ENCODE measurements around the gene POU2F1. TPM values are rescaled to one million over a fixed set of nuclear protein-coding genes. Genes with fewer than 3 reads are reported as not detected.
A peak's percentile ranks its signal among the peaks of the same experiment; 100 is the strongest.

The POU2F1 gene
- polyA plus RNA-seq, 1 donor (not counting 4 experiments of a cell fraction or from before 2014, with no cell fraction given), result 3.2 TPM

DNA sequence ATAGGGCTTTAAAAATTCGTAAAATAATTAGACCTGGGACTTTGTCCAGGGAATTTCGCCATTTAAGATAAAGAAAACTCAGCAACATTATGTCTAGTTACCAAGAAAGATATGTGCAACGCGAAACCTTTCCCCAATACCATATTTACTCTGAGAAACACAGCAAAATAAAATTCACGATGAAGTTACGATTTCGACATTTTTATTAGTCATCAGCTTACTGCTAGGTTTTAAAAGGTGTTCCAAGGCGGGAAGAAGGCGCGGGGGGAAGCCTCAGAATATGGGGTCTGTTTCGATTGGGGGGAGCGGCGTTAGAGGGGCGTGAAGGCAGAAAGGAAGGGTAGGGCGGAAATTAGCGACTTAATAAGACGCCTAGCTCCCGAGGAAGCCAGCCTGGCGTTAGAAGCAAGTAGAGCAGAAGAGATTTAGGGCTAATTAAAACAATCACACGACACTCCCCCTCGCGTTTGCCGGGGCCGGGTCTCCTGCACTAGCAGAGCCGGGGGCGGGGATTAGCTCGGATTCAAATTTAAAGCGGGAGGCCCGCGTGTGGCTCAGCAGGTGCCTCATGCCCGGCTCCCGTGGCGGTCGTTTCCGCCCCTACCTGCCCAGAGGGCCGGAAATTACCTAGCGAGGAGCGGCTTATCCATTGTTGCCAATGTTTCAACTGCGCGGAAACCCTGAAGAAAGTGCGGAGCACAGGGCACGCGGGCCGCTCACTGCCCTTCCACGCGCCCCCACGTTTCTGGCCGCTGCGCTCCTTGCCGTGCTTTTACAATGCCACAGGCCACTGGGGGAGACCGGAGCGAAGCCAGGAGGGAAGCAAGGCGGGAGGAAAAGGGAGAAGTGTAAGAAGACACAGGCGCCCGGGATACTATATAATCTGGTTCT is 795 bp upstream of the POU2F1 start:
- H3K9me1 ChIP-seq (ENCODE audit: control insufficient read depth, extremely low read depth, insufficient read depth, low read length), result no peaks in the 10 kb centered on the region
- no peaks in the 10 kb centered on the region for H4K20me1 ChIP-seq (ENCODE audit: control insufficient read depth, extremely low read depth, insufficient read depth, low read length)
- dilution Hi-C loops (cut with MboI; ENCODE audit: extremely low pct_ligation_motif_present, low sequenced_read_pairs), result no loop called here
- peak; percentile 33 for DNase-seq (ENCODE audit: low read depth, low spot score)
- peak; percentile 59 for FAIRE-seq
- H2AFZ ChIP-seq (ENCODE audit: control insufficient read depth, low read length), result peak overlapping the region; percentile 96
- H3K27ac ChIP-seq (ENCODE audit: control insufficient read depth, insufficient read depth, low read length), result peak overlapping the region; percentile 98
- H3K9ac ChIP-seq (ENCODE audit: control insufficient read depth, extremely low read depth, insufficient read depth, low read length), result peak overlapping the region; percentile 96
- peak overlapping the region; percentile 64 to 87 (median 83) for H3K4me3 ChIP-seq (ENCODE audit: control insufficient read depth in 2 of 3, extremely low read depth in 1 of 3, insufficient read depth in 2 of 3, low read depth in 1 of 3, low read length in 3 of 3)
- H3K79me2 ChIP-seq (ENCODE audit: control insufficient read depth, insufficient read depth, low read length), result peaks cover 19% of the 10 kb centered on the region
- H3K27me3 ChIP-seq (ENCODE audit: control insufficient read depth, extremely low read depth, insufficient read depth, low read length), result no peaks in the 10 kb centered on the region
- no peak for TF ChIP-seq EZH2 (IDR thresholded peaks at IDR 0.05; ENCODE audit: low read length)
- TF ChIP-seq, protein P1, sequence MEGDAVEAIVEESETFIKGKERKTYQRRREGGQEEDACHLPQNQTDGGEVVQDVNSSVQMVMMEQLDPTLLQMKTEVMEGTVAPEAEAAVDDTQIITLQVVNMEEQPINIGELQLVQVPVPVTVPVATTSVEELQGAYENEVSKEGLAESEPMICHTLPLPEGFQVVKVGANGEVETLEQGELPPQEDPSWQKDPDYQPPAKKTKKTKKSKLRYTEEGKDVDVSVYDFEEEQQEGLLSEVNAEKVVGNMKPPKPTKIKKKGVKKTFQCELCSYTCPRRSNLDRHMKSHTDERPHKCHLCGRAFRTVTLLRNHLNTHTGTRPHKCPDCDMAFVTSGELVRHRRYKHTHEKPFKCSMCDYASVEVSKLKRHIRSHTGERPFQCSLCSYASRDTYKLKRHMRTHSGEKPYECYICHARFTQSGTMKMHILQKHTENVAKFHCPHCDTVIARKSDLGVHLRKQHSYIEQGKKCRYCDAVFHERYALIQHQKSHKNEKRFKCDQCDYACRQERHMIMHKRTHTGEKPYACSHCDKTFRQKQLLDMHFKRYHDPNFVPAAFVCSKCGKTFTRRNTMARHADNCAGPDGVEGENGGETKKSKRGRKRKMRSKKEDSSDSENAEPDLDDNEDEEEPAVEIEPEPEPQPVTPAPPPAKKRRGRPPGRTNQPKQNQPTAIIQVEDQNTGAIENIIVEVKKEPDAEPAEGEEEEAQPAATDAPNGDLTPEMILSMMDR (optimal IDR thresholded peaks at IDR 0.05 in 1 of 3, IDR thresholded peaks at IDR 0.05 in 1 of 3, conservative IDR thresholded peaks at IDR 0.05 in 1 of 3; ENCODE audit: extremely low read depth in 1 of 3, insufficient read depth in 2 of 3, low read length in 3 of 3), result no peak
- no peaks in the 10 kb centered on the region for H3K36me3 ChIP-seq (ENCODE audit: control insufficient read depth in 2 of 2, extremely low read depth in 1 of 2, insufficient read depth in 2 of 2, low read length in 2 of 2)
- H3K9me3 ChIP-seq (ENCODE audit: control insufficient read depth, low read depth, low read length), result no peaks in the 10 kb centered on the region
- peak overlapping the region; percentile 77 for H3K4me2 ChIP-seq (ENCODE audit: control insufficient read depth, extremely low read depth, insufficient read depth, low read depth, low read length)
- peaks cover 10% of the 10 kb centered on the region for H3K4me1 ChIP-seq (ENCODE audit: control insufficient read depth, extremely low read depth, insufficient read depth, low read length)

DNA sequence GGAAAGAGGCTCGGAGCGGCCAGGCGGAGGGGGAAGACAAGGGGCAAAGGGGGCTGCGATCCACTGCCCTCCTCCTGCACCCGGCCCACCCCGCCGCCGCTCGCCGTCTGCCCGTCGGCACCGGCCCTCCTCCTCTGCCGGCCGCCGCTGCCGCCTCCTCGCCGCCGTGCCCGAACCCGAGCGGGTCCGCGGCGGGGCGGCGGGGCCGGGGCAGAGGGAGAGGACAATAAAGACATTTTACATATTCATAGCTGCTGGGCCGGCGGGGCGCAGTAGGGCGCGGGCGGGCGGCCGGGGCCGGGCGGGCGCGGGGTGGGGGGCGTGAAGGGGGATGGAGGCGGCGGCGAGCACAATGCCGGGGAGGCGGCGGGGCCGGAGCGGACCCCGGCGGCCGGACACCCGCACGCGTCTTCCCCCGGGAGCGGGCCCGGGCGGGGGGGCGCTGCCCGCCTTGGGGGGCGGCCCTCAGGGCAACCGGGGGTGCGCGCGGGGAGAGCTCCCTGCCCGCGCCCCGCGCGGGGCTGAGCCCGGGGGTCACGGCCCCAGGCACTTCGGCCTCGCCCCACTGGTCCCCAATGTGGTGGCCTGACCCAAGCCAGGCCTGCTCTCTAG is 546 bp downstream of the POU2F1 start:
- no peak for TF ChIP-seq EZH2 (IDR thresholded peaks at IDR 0.05; ENCODE audit: low read length)
- TF ChIP-seq, protein P1 (optimal IDR thresholded peaks at IDR 0.05 in 1 of 3, IDR thresholded peaks at IDR 0.05 in 1 of 3, conservative IDR thresholded peaks at IDR 0.05 in 1 of 3; ENCODE audit: extremely low read depth in 1 of 3, insufficient read depth in 2 of 3, low read length in 3 of 3), result no peak
- DNase-seq (ENCODE audit: low read depth, low spot score), result no peak
- H2AFZ ChIP-seq (ENCODE audit: control insufficient read depth, low read length), result peak overlapping the region; percentile 46

More for the DNA sequence above, 546 bp downstream of the POU2F1 start:
- H3K27ac ChIP-seq (ENCODE audit: control insufficient read depth, insufficient read depth, low read length), result peak overlapping the region; percentile 87
- H3K4me1 ChIP-seq (ENCODE audit: control insufficient read depth, extremely low read depth, insufficient read depth, low read length), result peaks cover 10% of the 10 kb centered on the region
- peaks cover 29% of the 10 kb centered on the region for H3K79me2 ChIP-seq (ENCODE audit: control insufficient read depth, insufficient read depth, low read length)
- peak overlapping the region; percentile 75 to 76 (median 76) for H3K4me3 ChIP-seq (ENCODE audit: control insufficient read depth in 2 of 3, extremely low read depth in 1 of 3, insufficient read depth in 2 of 3, low read depth in 1 of 3, low read length in 3 of 3)
- no peaks in the 10 kb centered on the region for H3K27me3 ChIP-seq (ENCODE audit: control insufficient read depth, extremely low read depth, insufficient read depth, low read length)
- H3K9me3 ChIP-seq (ENCODE audit: control insufficient read depth, low read depth, low read length), result no peaks in the 10 kb centered on the region
- H3K9me1 ChIP-seq (ENCODE audit: control insufficient read depth, extremely low read depth, insufficient read depth, low read length), result no peaks in the 10 kb centered on the region
- FAIRE-seq, result no peak
- dilution Hi-C loops (cut with MboI; ENCODE audit: extremely low pct_ligation_motif_present, low sequenced_read_pairs), result no loop called here
- peak overlapping the region; percentile 85 for H3K4me2 ChIP-seq (ENCODE audit: control insufficient read depth, extremely low read depth, insufficient read depth, low read depth, low read length)
- peak overlapping the region; percentile 91 for H3K9ac ChIP-seq (ENCODE audit: control insufficient read depth, extremely low read depth, insufficient read depth, low read length)
- no peaks in the 10 kb centered on the region for H3K36me3 ChIP-seq (ENCODE audit: control insufficient read depth in 2 of 2, extremely low read depth in 1 of 2, insufficient read depth in 2 of 2, low read length in 2 of 2)
- H4K20me1 ChIP-seq (ENCODE audit: control insufficient read depth, extremely low read depth, insufficient read depth, low read length), result no peaks in the 10 kb centered on the region
